Esophagus muscularis mucosa (tissue), 4 donors: ENCODE measurements around the gene MAN1C1. TPM values are rescaled to one million over a fixed set of nuclear protein-coding genes. Genes with fewer than 3 reads are reported as not detected.

Experiments used
- DNase-seq: peaks from one replicate; pipeline ENCODE4 v3.0.0-alpha.2; 2017; ENCODE audit errors: extremely low spot score
- H3K27ac ChIP-seq, 4 donors: fragments of 200-600 bp; sonication (generic); replicated peaks in 1 of 4; 1 replicate in 3 of 4; 2 replicates in 1 of 4; pipeline ENCODE4 v1.5.1; 2016 to 2019; ENCODE audit warnings: mild to moderate bottlenecking in 1 of 4
- H3K27me3 ChIP-seq, 4 donors: fragments of 200-600 bp; sonication (generic); one replicate each; pipeline versions ENCODE4 v1.5.1 to v1.6.0; 2016 to 2019
- H3K36me3 ChIP-seq, 4 donors: fragments of 200-600 bp; sonication (generic); one replicate each; pipeline ENCODE4 v1.5.1; 2016 to 2019
- H3K4me1 ChIP-seq, 4 donors: fragments of 200-600 bp; sonication (generic); one replicate each; pipeline ENCODE4 v1.5.1; 2016 to 2019
- H3K4me3 ChIP-seq, 4 donors: fragments of 200-600 bp; sonication (generic); 1 replicate in 2 of 4; 2 replicates in 2 of 4; pipeline ENCODE4 v1.5.1; 2016 to 2019; ENCODE audit warnings: mild to moderate bottlenecking in 4 of 4, moderate library complexity in 1 of 4
- H3K9me3 ChIP-seq, 4 donors: fragments of 200-600 bp; sonication (generic); 1 replicate in 3 of 4; 2 replicates in 1 of 4; pipeline ENCODE4 v1.5.1; 2016 to 2019
- EP300 ChIP-seq: sonication (generic); formaldehyde crosslinking; IDR thresholded peaks from one replicate; pipeline ENCODE4 v1.6.1; 2017; ENCODE audit warnings: antibody characterized with exemption
- POLR2A ChIP-seq: fragments of 450-650 bp; IDR thresholded peaks from one replicate; pipeline ENCODE4 v1.6.1; 2017; ENCODE audit warnings: antibody characterized with exemption, moderate library complexity, mild to moderate bottlenecking, low read depth
- POLR2AphosphoS5 ChIP-seq, 2 donors: sonication (generic); formaldehyde crosslinking; IDR thresholded peaks; one replicate each; pipeline ENCODE4 v1.6.1; 2017; ENCODE audit warnings: antibody characterized with exemption in 2 of 2
- WGBS: methylation state at CpG from one replicate; pipeline ENCODE4 v1.1.5; 2018; 5-methylcytosine and 5-hydroxymethylcytosine counted together
- intact Hi-C: fragments of 100-400 bp; cut with DNase I; formaldehyde crosslinking; loops from one replicate; pipeline ENCODE4 v1.15.1; 2023
- total RNA-seq, 4 donors: library from RNA; depleted of rRNA; stranded (reverse); fragments of >200 nt; gene quantifications; one replicate each; pipeline versions ENCODE4 v1.1.0 to v1.2.1, GENCODE V29; 2016
- TF ChIP-seq, protein P1 (sequence below), 3 experiments: fragments of 200-600 bp in 2 of 3; fragments of 450-650 bp in 1 of 3; sonication (generic) in 2 of 3; IDR thresholded peaks; one replicate each; pipeline ENCODE4 v1.5.1; 2017 to 2019; ENCODE audit warnings: antibody characterized with exemption in 3 of 3, mild to moderate bottlenecking in 2 of 3, moderate library complexity in 1 of 3

MAN1C1 gene
- total RNA-seq, 4 donors from 2014 or later, result 20.2 to 22.8 (median 20.7) TPM

DNA sequence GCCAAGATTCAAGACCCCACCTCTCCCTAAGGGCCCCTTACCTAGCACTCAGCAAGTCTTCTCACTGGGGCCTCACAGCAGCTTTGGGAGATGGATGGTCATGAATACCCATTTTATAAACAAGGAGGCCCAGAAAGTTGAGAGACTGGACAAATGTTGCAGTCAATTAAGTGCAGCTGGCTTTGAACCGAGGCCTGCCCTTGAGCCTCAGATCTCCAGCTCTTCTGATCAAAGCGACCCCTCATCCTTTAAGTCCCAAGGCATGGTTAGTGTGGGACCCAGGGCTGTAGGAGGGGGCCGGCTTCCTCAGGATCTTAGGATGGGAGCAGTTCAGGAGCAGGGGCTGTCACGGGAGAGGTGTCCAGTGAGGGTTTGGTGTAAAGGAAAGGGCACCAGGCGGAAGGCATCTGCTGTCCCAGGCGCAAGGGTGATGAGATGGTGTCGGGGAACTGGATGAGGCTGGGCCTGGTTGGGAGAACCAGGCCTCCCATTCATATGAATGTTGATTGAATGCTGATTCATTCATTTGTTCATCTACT, 198.0 kb downstream of the MAN1C1 start:
- TF ChIP-seq POLR2A (no peak), POLR2AphosphoS5 (IDR thresholded peaks at IDR 0.05) (no peak), EP300 (no peak)
- TF ChIP-seq, protein P1, sequence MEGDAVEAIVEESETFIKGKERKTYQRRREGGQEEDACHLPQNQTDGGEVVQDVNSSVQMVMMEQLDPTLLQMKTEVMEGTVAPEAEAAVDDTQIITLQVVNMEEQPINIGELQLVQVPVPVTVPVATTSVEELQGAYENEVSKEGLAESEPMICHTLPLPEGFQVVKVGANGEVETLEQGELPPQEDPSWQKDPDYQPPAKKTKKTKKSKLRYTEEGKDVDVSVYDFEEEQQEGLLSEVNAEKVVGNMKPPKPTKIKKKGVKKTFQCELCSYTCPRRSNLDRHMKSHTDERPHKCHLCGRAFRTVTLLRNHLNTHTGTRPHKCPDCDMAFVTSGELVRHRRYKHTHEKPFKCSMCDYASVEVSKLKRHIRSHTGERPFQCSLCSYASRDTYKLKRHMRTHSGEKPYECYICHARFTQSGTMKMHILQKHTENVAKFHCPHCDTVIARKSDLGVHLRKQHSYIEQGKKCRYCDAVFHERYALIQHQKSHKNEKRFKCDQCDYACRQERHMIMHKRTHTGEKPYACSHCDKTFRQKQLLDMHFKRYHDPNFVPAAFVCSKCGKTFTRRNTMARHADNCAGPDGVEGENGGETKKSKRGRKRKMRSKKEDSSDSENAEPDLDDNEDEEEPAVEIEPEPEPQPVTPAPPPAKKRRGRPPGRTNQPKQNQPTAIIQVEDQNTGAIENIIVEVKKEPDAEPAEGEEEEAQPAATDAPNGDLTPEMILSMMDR (IDR thresholded peaks at IDR 0.05), result no peak
- Histone ChIP-seq H3K4me1 (peaks cover 28 to 34% (median 30%) of the 10 kb centered on the region in 4 donors), H3K9me3 (no peaks in the 10 kb centered on the region), H3K4me3 (no peak overlapping the region), H3K27ac (no peak overlapping the region), H3K36me3 (peaks cover 25 to 70% (median 69%) of the 10 kb centered on the region in 4 donors), H3K27me3 (no peaks in the 10 kb centered on the region)
- intact Hi-C loops, result loop anchor here (5.0 kb wide), 1 partner anchor 207 kb away; no protein-coding TSS in a partner anchor
- 85% methylated on average over 7 of the region's 7 CpGs for WGBS
- DNase-seq, result no peak

DNA sequence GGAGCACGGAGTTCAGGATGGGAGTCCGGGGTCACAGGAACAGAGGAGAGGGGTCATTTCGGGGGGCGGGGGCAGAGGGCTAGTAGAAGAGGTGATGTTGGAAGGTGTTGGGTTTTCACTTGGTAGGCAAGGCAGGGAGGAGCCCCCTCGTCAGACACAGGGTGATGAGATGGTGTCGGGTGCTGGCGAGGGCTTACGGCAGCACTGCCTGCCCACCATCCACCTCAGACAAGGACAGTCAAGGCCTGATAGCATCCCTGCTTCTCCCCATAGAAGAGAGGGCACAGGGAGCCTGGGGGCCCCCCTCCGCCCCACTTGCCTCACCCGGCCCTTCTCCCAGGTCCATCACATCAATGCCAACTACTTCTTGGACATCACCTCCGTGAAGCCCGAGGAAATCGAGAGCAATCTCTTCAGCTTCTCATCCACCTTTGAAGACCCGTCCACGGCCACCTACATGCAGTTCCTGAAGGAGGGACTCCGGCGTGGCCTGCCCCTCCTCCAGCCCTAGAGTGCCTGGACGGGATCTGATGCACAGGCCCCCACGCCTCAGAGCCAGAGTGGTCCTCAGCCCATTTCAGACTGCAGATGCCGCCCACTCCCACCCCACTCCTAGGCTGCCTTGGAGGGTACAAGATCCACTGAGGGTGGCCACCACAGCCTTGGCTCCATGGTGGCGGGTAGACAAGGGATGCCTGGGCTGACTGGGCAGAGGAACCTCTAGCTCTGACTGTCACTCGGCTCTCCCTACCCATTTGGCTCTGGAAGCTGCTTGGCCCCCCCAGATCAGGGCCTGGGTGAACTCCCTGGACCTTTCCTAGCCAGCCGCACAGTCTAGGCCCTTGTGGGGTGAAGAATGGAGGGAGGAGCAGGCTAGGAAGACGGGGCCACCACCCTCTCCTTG, 198.9 kb downstream of the MAN1C1 start:
- no peak for DNase-seq
- H3K27ac ChIP-seq, result no peak overlapping the region
- H3K36me3 ChIP-seq, result peaks cover 18 to 61% (median 60%) of the 10 kb centered on the region in 4 donors
- intact Hi-C loops, result no loop called here
- H3K4me1 ChIP-seq, result peaks cover 20 to 28% (median 24%) of the 10 kb centered on the region in 4 donors
- H3K27me3 ChIP-seq, result no peaks in the 10 kb centered on the region
- TF ChIP-seq POLR2A (no peak), EP300 (no peak), POLR2AphosphoS5 (IDR thresholded peaks at IDR 0.05) (no peak)
- TF ChIP-seq, protein P1 (IDR thresholded peaks at IDR 0.05), result no peak
- H3K4me3 ChIP-seq, result no peak overlapping the region
- WGBS, result 89% methylated on average over 19 of the region's 24 CpGs
- no peaks in the 10 kb centered on the region for H3K9me3 ChIP-seq

DNA sequence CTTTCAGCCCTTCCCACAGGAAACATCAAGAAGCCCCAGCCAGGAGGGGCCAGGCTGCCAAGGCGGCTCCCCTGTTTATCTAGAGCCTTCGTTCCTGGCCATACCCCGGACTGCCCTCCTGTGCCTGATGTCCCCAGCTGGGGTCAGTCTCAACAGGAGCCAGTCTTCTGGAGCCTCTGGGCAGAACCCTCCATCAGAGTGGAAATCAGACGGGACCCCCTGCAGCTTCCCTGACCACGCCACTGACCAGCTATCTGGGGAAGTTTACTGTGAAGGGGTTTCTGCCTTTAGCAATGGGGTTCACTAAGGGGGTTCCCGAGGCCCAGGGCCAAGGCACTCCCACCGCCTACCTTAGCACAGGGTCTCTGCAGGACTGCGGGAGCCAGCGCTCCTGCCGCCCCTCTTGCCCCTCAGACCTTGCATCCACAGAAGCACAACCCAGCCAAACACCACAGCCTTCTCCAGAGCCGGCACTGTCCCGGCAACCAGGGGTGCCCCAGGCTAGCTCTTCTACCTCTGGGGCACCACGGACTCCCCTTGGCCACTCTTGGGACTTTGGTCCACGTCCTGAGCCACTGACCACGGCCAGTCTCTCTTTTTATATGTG, 199.6 kb downstream of the MAN1C1 start:
- 83% methylated on average over 8 of the region's 15 CpGs for WGBS
- TF ChIP-seq POLR2AphosphoS5 (IDR thresholded peaks at IDR 0.05) (no peak), POLR2A (no peak), EP300 (no peak)
- TF ChIP-seq, protein P1 (IDR thresholded peaks at IDR 0.05), result no peak
- H3K4me3 ChIP-seq, result no peak overlapping the region
- DNase-seq, result no peak
- no peaks in the 10 kb centered on the region for H3K9me3 ChIP-seq
- H3K4me1 ChIP-seq, result peaks cover 19 to 28% (median 23%) of the 10 kb centered on the region in 4 donors
- H3K36me3 ChIP-seq, result peaks cover 18 to 57% (median 55%) of the 10 kb centered on the region in 4 donors
- intact Hi-C loops, result no loop called here
- H3K27me3 ChIP-seq, result no peaks in the 10 kb centered on the region
- no peak overlapping the region for H3K27ac ChIP-seq

DNA sequence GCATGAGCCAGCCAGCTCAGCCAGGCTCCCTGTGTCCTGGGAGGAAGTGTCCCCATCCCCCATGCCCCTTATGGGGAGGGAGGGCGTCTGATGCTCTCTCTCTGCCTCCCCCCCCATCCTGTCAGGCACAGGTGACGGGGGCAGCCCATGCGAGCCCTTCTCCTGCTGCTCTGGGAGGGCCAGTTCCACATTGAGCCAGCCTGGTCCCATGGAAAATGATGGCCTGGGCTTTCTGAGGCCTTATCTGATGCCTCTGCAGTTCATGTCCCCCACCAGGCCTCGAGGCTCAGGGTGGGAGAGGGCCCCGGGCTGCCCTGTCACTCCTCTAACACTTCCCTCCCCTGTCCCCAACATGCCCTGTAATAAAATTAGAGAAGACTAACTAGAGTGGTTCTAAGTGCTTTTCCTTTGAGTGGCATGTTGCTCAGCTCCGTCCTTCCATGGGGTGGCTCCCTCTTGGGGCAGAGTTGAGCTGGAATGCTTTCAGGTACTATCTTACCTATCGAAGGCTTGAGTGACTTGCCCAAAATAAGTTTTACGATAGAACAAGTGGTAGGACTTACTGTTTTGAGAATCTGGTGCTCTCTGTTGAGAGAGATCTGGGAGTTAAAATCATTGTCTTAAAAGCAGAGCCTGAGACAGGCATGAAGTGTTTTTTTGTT, 201.4 kb downstream of the MAN1C1 start:
- 44% methylated on average over 7 of the region's 8 CpGs for whole genome bisulfite sequencing
- Histone ChIP-seq H3K4me1 (peaks cover 27 to 43% (median 37%) of the 10 kb centered on the region in 4 donors), H3K36me3 (peaks cover 18 to 40% (median 39%) of the 10 kb centered on the region in 4 donors), H3K27me3 (no peaks in the 10 kb centered on the region), H3K9me3 (no peaks in the 10 kb centered on the region), H3K4me3 (no peak overlapping the region), H3K27ac (peak overlapping the region in 3 of 4 donors; percentile 89 to 96 (median 94))
- no peak for DNase-seq
- intact Hi-C loops, result no loop called here
- no peak for TF ChIP-seq EP300
- TF ChIP-seq, protein P1 (IDR thresholded peaks at IDR 0.05), result no peak
- no peak for TF ChIP-seq POLR2A
- TF ChIP-seq POLR2AphosphoS5 (IDR thresholded peaks at IDR 0.05), result no peak
